Breast epithelium (tissue), 4 donors: Measurements from ENCODE around the gene AKAP8L. TPM values are rescaled to one million over a fixed set of nuclear protein-coding genes. Genes with fewer than 3 reads are reported as not detected.

Experiments
- DNase-seq, 2 donors: peaks; one replicate each; pipeline ENCODE4 v3.0.0-alpha.2; 2019; ENCODE audit warnings: low spot score in 2 of 2
- H3K27ac ChIP-seq, 2 donors: fragments of 200-600 bp; sonication (generic) in 1 of 2; one replicate each; pipeline ENCODE4 v1.5.1; 2016 to 2019; ENCODE audit warnings: mild to moderate bottlenecking in 1 of 2
- H3K27me3 ChIP-seq, 2 donors: fragments of 200-600 bp; sonication (generic) in 1 of 2; one replicate each; pipeline versions ENCODE4 v1.5.1 to v1.6.0; 2017 to 2019; ENCODE audit warnings: control low read depth in 1 of 2, mild to moderate bottlenecking in 1 of 2
- H3K36me3 ChIP-seq: fragments of 200-600 bp; one replicate; pipeline ENCODE4 v1.5.1; 2019
- H3K4me1 ChIP-seq, 2 donors: fragments of 200-600 bp; sonication (generic); one replicate each; pipeline ENCODE4 v1.5.1; 2016 to 2019; ENCODE audit warnings: control low read depth in 1 of 2
- H3K4me3 ChIP-seq, 3 donors: fragments of 200-600 bp; sonication (generic); 1 replicate in 2 of 3; 2 replicates in 1 of 3; pipeline ENCODE4 v1.5.1; 2016 to 2019; ENCODE audit warnings: mild to moderate bottlenecking in 3 of 3, moderate library complexity in 2 of 3
- H3K9me3 ChIP-seq, 2 donors: fragments of 200-600 bp; sonication (generic) in 1 of 2; one replicate each; pipeline ENCODE4 v1.5.1; 2016 to 2019; ENCODE audit warnings: control low read depth in 1 of 2
- POLR2A ChIP-seq: fragments of 450-650 bp; IDR thresholded peaks from one replicate; pipeline ENCODE4 v1.6.1; 2016; ENCODE audit warnings: antibody characterized with exemption, mild to moderate bottlenecking, moderate library complexity
- POLR2AphosphoS5 ChIP-seq, 3 donors: sonication (generic); formaldehyde crosslinking; IDR thresholded peaks; one replicate each; pipeline ENCODE4 v1.6.1; 2017; ENCODE audit warnings: antibody characterized with exemption in 3 of 3
- intact Hi-C: fragments of 100-400 bp; cut with DNase I; formaldehyde crosslinking; loops from one replicate; pipeline ENCODE4 v1.15.1; 2023; ENCODE audit warnings: low total_unique reads
- total RNA-seq, 3 donors: library from RNA; depleted of rRNA; stranded (reverse); fragments of >200 nt; gene quantifications; one replicate each; pipeline ENCODE4 v1.1.0, GENCODE V29; 2016
- TF ChIP-seq, protein P1 (sequence below), 3 donors: fragments of 450-650 bp; IDR thresholded peaks; one replicate each; pipeline ENCODE4 v1.5.1; 2016 to 2017; ENCODE audit warnings: antibody characterized with exemption in 3 of 3, mild to moderate bottlenecking in 3 of 3, moderate library complexity in 3 of 3

The AKAP8L gene
- total RNA-seq, 3 donors from 2014 or later: 77.6 to 141 (median 122) TPM

DNA sequence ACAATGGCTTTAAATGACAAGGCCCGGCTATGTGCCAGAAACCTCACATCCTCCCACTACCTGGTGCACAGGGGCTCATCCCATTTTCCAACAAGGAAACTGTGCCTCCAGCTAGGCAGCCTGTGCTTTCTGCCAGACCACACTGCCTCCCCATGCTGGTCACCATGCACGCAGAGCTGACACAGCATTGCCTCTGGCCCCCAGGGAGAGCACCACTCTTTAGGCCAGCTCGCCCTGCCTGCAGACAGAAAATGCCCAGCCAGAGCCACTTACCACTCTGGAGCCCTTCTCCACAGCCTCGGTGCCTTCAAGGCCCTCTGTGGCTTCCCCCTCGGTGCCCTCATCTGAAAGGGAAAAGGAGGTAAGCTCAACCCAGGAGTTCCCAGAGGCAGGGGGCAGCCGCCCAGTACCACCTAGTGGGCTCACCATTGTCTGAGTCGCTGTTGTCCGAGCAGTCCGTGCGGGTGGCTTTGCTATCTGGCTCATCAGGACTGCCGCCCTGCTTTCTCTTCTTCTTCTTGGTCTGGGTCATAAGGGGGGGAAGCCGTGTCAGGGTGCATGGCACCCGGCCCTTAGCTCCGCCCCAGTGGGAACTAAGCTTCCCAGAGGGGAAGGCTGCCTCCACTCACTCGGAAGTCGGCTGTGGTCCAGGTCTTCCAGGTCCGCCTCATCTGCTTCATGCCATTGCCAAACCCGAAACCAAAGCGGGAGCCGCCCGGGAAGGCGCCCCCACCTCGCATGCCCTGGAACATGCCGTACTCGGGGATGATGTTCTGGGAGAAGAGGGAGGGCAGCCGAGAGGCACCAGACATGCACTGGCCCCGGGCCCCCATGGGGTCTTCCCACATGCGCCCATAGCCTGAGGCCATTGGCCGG lies 18.0 kb downstream of the AKAP8L start:
- H3K9me3 ChIP-seq: no peaks in the 10 kb centered on the region
- no peak overlapping the region for H3K4me3 ChIP-seq
- no peaks in the 10 kb centered on the region for H3K27me3 ChIP-seq
- DNase-seq: no peak
- intact Hi-C loops: no loop called here
- H3K36me3 ChIP-seq: peaks cover 14% of the 10 kb centered on the region
- H3K27ac ChIP-seq: no peak overlapping the region
- H3K4me1 ChIP-seq: no peaks in the 10 kb centered on the region
- TF ChIP-seq POLR2AphosphoS5 (IDR thresholded peaks at IDR 0.05) (no peak), POLR2A (no peak)
- TF ChIP-seq, protein P1, sequence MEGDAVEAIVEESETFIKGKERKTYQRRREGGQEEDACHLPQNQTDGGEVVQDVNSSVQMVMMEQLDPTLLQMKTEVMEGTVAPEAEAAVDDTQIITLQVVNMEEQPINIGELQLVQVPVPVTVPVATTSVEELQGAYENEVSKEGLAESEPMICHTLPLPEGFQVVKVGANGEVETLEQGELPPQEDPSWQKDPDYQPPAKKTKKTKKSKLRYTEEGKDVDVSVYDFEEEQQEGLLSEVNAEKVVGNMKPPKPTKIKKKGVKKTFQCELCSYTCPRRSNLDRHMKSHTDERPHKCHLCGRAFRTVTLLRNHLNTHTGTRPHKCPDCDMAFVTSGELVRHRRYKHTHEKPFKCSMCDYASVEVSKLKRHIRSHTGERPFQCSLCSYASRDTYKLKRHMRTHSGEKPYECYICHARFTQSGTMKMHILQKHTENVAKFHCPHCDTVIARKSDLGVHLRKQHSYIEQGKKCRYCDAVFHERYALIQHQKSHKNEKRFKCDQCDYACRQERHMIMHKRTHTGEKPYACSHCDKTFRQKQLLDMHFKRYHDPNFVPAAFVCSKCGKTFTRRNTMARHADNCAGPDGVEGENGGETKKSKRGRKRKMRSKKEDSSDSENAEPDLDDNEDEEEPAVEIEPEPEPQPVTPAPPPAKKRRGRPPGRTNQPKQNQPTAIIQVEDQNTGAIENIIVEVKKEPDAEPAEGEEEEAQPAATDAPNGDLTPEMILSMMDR (IDR thresholded peaks at IDR 0.05): no peak

DNA sequence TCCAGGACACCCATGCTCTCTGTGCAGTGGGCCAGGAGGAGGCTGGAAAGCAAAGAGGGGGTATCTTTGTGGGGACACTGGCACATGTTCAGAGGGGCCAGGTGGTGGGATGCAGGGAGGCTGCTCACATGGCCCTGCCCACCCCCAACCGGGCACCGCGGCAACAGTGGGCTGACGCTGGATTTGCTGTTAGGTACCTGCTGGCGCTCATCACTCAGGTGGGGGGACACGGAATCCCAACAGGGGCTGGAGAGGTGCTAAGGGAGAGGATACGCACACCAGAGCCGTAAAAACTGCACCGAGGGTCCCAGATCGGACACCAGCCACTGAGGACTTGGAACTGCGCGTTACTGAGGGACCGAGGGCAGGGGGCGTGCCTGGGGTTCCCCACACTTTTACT lies 19.2 kb downstream of the AKAP8L start:
- peaks cover 14% of the 10 kb centered on the region for H3K36me3 ChIP-seq
- TF ChIP-seq, protein P1 (IDR thresholded peaks at IDR 0.05): no peak
- no peak for TF ChIP-seq POLR2AphosphoS5 (IDR thresholded peaks at IDR 0.05)
- TF ChIP-seq POLR2A: no peak
- H3K27ac ChIP-seq: no peak overlapping the region
- intact Hi-C loops: no loop called here
- H3K9me3 ChIP-seq: no peaks in the 10 kb centered on the region
- H3K27me3 ChIP-seq: no peaks in the 10 kb centered on the region
- H3K4me3 ChIP-seq: no peak overlapping the region
- DNase-seq: no peak
- no peaks in the 10 kb centered on the region for H3K4me1 ChIP-seq

DNA sequence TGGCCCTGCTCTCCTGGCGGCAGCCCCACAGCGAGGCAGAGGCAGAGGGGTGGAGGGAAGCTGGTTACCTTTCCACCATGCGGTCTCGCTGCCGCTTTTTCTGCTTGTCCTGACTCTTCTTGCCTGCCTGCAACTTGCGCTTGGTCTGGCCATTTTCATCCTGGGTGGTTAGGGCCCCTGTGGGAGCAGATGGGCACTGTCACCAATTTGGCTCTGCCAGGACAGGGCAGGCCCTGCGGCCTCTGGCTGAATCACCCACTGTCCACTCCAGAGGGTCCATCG lies 19.6 kb downstream of the AKAP8L start:
- no peaks in the 10 kb centered on the region for H3K27me3 ChIP-seq
- H3K36me3 ChIP-seq: peaks cover 14% of the 10 kb centered on the region
- H3K4me1 ChIP-seq: no peaks in the 10 kb centered on the region
- DNase-seq: no peak
- no peaks in the 10 kb centered on the region for H3K9me3 ChIP-seq
- TF ChIP-seq, protein P1 (IDR thresholded peaks at IDR 0.05): no peak
- no peak for TF ChIP-seq POLR2AphosphoS5 (IDR thresholded peaks at IDR 0.05)
- no peak for TF ChIP-seq POLR2A
- no peak overlapping the region for H3K27ac ChIP-seq
- intact Hi-C loops: no loop called here
- no peak overlapping the region for H3K4me3 ChIP-seq

DNA sequence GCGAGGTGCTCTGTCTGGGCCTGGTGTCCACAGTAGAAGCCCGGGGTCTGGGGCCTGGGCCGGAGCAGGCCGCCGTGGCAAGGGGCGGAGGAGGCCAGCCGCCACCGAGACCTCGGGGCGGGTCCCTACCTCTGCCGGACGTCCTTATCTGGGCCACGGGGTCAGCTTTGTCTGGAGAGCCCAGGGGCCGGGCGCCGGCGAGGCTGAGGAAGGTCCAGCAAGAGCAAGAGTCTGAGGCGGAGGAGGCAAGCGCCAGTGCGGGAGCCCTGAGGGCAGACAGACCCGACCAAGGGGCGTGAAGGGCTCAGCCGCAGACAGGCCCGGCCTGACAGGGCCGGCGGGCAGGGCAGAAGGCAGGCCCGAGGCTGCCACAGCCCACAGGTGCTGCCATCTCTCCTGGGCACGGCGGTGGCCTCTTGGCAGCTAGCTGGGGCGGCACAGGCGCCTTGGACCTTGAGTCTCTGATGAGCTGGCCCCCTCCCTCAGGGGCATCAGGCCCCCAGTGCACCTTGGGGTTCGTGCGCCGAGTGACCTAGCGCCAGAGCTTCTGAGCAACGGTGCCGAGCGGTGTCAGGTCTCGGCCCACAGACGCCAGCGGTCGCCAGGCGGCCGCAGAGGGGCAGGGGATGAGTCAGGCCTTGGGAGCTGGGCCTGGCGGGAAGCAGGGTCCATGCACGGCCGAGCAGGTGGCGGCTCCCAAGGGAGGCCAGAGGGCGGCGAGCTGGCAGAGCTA lies 20.1 kb downstream of the AKAP8L start:
- Histone ChIP-seq H3K4me1 (no peaks in the 10 kb centered on the region), H3K4me3 (no peak overlapping the region), H3K36me3 (peaks cover 14% of the 10 kb centered on the region), H3K27me3 (no peaks in the 10 kb centered on the region), H3K27ac (no peak overlapping the region), H3K9me3 (no peaks in the 10 kb centered on the region)
- TF ChIP-seq, protein P1 (IDR thresholded peaks at IDR 0.05): no peak
- no peak for TF ChIP-seq POLR2AphosphoS5 (IDR thresholded peaks at IDR 0.05)
- TF ChIP-seq POLR2A: no peak
- intact Hi-C loops: no loop called here
- no peak for DNase-seq

DNA sequence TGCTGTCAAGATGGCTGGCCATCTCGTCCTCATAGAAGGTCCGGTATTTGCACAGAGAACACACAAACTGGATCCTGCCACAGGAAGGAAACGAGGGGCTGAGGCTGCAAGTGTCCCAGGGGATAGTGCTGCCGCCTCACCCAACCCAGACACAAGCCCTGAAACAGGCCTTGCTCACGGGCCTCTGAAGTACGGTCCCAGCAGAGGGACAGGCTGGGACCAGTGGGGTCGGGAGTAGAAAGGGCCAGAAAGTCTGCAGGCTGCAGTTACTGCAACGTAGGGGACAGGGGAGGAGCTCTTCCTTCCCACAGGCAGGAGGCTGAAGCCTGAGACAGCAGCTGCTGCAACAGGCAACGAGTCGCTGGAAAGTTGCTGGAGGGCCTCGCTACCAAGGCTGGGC lies 21.0 kb downstream of the AKAP8L start:
- Histone ChIP-seq H3K27ac (no peak overlapping the region), H3K4me3 (no peak overlapping the region), H3K9me3 (no peaks in the 10 kb centered on the region), H3K27me3 (no peaks in the 10 kb centered on the region), H3K4me1 (no peaks in the 10 kb centered on the region), H3K36me3 (peaks cover 14% of the 10 kb centered on the region)
- DNase-seq: no peak
- TF ChIP-seq POLR2A: no peak
- TF ChIP-seq POLR2AphosphoS5 (IDR thresholded peaks at IDR 0.05): no peak
- TF ChIP-seq, protein P1 (IDR thresholded peaks at IDR 0.05): no peak
- intact Hi-C loops: no loop called here
